GM21528 (cell line): ENCODE data around the gene CIC.

Experiments used
- ATAC-seq: cut with Tn5 transposase; IDR thresholded peaks from one replicate; pipeline ENCODE4 v1.9.1; 2021; ENCODE audit warnings: mild to moderate bottlenecking, moderate library complexity; ENCODE audit not compliant: unreplicated experiment, low FRiP score

CIC gene

GRCh38 chr19:42301646-42302203, 32.7 kb downstream of the CIC start, which contains the start of gene PRR19:
Gene PRR19, plus strand, starts transcription at chr19:42302132. Its CDS starts 7,453 bp downstream, at chr19:42309585.
- peak; percentile 3 for ATAC-seq

GRCh38 chr19:42303101-42303464, 34.0 kb downstream of the CIC start:
- ATAC-seq, result no peak

GRCh38 chr19:42303876-42304275, 34.8 kb downstream of the CIC start:
- no peak for ATAC-seq

GRCh38 chr19:42306646-42307045, 37.6 kb downstream of the CIC start:
- no peak for ATAC-seq

GRCh38 chr19:42309686-42310085, 40.6 kb downstream of the CIC start:
- ATAC-seq, result no peak

- no peak for ATAC-seq
Observed at GRCh38 chr19:42311657-42312056, 42.6 kb downstream of the CIC start.

GRCh38 chr19:42312370-42312769, 43.3 kb downstream of the CIC start:
- ATAC-seq, result no peak

GRCh38 chr19:42313096-42313839, 44.2 kb downstream of the CIC start, which contains the start of gene TMEM145:
Gene TMEM145, plus strand, starts transcription at chr19:42313309. Its CDS starts 68 bp downstream, at chr19:42313377.
- ATAC-seq, result no peak

GRCh38 chr19:42313840-42314755, 45.0 kb downstream of the CIC start:
- no peak for ATAC-seq

GRCh38 chr19:42315024-42315423, 46.0 kb downstream of the CIC start:
- no peak for ATAC-seq

- no peak for ATAC-seq
Observed at GRCh38 chr19:42316223-42317211, 47.5 kb downstream of the CIC start.

GRCh38 chr19:42317535-42317934, 48.5 kb downstream of the CIC start:
- no peak for ATAC-seq

- ATAC-seq, result no peak
Observed at GRCh38 chr19:42322305-42322704, 53.3 kb downstream of the CIC start.

- no peak for ATAC-seq
Observed at GRCh38 chr19:42323473-42323851, 54.4 kb downstream of the CIC start.

GRCh38 chr19:42323852-42324654, 55.0 kb downstream of the CIC start:
- ATAC-seq, result no peak

- ATAC-seq, result no peak
Observed at GRCh38 chr19:42324655-42325307, 55.7 kb downstream of the CIC start.

- ATAC-seq, result peak; percentile 81
Observed at GRCh38 chr19:42325308-42325895, 56.4 kb downstream of the CIC start, which contains the start of gene MEGF8. Gene MEGF8, plus strand, starts transcription at chr19:42325635. Its CDS starts 609 bp downstream, at chr19:42326244.
